ENCODE results near the gene LCP1. TPM values are rescaled to one million over a fixed set of nuclear protein-coding genes. Genes with fewer than 3 reads are reported as not detected.

LCP1 gene
- total RNA-seq, 1 donor from 2014 or later: 371 TPM

DNA sequence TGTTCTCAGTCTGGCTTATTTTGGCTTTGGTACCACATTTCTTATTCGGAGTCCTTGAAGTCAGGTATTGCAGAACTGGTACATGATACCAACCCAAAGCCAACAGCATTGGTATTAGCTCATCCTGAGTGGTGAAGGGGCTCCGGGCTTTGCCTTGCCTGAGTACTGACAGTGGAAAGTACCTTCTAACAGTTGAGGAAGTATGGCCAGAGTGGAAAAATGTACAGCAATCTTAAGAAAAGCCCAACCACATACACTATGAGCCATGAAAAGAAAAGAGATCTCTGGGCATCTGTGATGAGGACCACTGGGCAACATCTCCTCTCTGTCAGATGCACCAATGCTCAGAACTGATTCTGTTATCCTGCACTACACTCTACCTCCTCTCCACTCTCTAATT lies 8.3 kb downstream of the LCP1 start:
- no peaks in the 10 kb centered on the region for H3K27me3 ChIP-seq (ENCODE audit: low read depth)
- TF ChIP-seq, protein P1, sequence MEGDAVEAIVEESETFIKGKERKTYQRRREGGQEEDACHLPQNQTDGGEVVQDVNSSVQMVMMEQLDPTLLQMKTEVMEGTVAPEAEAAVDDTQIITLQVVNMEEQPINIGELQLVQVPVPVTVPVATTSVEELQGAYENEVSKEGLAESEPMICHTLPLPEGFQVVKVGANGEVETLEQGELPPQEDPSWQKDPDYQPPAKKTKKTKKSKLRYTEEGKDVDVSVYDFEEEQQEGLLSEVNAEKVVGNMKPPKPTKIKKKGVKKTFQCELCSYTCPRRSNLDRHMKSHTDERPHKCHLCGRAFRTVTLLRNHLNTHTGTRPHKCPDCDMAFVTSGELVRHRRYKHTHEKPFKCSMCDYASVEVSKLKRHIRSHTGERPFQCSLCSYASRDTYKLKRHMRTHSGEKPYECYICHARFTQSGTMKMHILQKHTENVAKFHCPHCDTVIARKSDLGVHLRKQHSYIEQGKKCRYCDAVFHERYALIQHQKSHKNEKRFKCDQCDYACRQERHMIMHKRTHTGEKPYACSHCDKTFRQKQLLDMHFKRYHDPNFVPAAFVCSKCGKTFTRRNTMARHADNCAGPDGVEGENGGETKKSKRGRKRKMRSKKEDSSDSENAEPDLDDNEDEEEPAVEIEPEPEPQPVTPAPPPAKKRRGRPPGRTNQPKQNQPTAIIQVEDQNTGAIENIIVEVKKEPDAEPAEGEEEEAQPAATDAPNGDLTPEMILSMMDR (IDR thresholded peaks at IDR 0.05): no peak
- DNase-seq: no peak
- intact Hi-C loops (cut with DNase I): no loop called here
- peaks cover 65% of the 10 kb centered on the region for H3K4me1 ChIP-seq
- no peak for ATAC-seq
- H3K27ac ChIP-seq: peak overlapping the region; percentile 9
- H3K9me3 ChIP-seq: no peaks in the 10 kb centered on the region
- no peak overlapping the region for H3K4me3 ChIP-seq
- no peaks in the 10 kb centered on the region for H3K36me3 ChIP-seq

DNA sequence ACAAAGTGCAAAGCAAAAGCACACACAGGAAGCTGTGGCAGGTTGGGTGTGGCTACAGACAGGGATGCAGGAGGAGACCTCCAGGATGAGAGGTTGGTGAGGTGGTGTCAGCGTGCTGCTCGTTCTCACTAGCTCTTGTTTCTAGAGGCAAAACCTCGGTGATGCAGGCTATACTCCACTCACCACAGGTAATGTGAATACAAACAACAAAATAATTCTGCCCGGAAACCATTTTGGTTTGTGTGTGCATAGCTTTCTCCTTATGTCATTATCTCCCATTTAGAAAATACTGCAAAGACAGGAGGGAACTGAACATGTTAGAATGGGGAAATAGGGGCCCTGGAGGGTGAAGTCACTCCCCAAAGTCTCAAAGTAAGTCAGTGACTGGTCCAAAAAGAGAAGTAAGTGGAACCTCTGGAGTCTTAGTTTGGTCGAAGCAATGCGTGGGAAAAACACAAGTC lies 9.4 kb downstream of the LCP1 start:
- DNase-seq: no peak
- intact Hi-C loops (cut with DNase I): no loop called here
- Histone ChIP-seq H3K9me3 (no peaks in the 10 kb centered on the region), H3K27ac (peak overlapping the region; percentile 54), H3K4me3 (peak overlapping the region; percentile 7), H3K4me1 (peaks cover 76% of the 10 kb centered on the region), H3K36me3 (no peaks in the 10 kb centered on the region), H3K27me3 (ENCODE audit: low read depth) (no peaks in the 10 kb centered on the region)
- peak; percentile 52 to 65 for ATAC-seq
- TF ChIP-seq, protein P1 (IDR thresholded peaks at IDR 0.05): no peak

DNA sequence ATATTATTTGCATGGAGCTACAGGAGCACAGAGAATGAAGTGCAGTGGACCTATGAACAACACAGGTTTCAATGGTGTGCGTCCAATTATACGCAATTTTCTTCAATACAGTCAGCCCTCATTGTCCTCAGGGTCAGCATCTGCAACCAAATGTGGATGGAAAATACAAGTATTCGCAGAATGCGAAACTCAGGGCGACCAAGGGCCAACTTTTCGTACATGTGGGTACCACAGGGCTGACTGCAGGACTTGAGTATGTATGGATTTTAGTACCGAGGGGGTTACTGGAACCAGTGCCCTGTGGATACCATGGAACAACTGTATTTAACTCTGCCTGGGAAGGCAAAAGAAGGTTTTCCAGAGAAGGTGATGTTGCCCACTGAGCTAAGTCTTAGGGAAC lies 10.2 kb downstream of the LCP1 start:
- H3K4me1 ChIP-seq: peaks cover 83% of the 10 kb centered on the region
- no peak for ATAC-seq
- no peak overlapping the region for H3K4me3 ChIP-seq

DNA sequence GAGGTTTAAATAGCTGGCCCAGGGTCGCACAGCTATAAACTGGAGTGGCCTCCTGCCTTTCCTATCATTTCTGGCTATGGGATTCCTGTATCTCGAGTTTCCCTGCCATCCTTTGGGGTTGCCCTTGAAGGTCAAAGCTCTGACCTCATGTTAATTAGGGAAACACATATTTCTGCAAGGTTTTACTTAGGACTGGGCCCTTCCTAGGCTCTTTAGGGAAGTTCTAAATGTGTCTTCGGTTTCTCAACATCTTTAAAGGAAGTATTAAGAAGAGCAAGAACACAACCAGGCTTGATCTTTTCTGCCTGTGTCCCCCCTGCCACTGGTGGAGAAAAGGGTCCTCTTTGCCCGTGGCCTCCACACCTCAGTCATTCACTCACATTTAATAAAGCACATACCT lies 10.8 kb downstream of the LCP1 start:
- intact Hi-C loops (cut with DNase I): no loop called here
- no peaks in the 10 kb centered on the region for H3K36me3 ChIP-seq
- no peaks in the 10 kb centered on the region for H3K9me3 ChIP-seq
- DNase-seq (no peak), ATAC-seq (peak; percentile 50 to 60)
- peaks cover 85% of the 10 kb centered on the region for H3K4me1 ChIP-seq
- no peaks in the 10 kb centered on the region for H3K27me3 ChIP-seq (ENCODE audit: low read depth)
- H3K27ac ChIP-seq: peak overlapping the region; percentile 54
- TF ChIP-seq, protein P1 (IDR thresholded peaks at IDR 0.05): no peak
- no peak overlapping the region for H3K4me3 ChIP-seq

More for the DNA sequence above, 10.2 kb downstream of the LCP1 start:
- no peaks in the 10 kb centered on the region for H3K9me3 ChIP-seq
- peak overlapping the region; percentile 54 for H3K27ac ChIP-seq
- no peaks in the 10 kb centered on the region for H3K27me3 ChIP-seq (ENCODE audit: low read depth)
- TF ChIP-seq, protein P1 (IDR thresholded peaks at IDR 0.05): no peak
- DNase-seq: no peak
- intact Hi-C loops (cut with DNase I): no loop called here
- H3K36me3 ChIP-seq: no peaks in the 10 kb centered on the region

DNA sequence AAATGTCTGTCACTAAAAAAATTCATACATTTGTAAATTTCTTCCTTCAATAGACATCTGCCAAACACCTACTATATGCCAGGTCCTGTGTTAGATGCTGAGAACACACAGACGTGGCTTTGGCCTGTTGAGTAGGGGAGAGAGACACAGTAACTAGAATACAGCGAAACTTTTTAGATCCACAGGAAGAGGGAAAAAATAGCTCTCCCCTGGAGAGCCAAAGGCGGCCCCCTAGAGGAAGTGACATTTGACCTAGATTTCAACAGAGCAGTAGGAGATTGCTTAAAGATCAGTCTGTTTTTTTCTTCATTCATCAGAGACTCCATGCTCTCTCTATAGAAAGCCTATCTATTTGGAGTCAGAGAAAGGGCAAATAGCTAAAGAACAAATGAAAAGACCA lies 11.3 kb downstream of the LCP1 start:
- ATAC-seq (no peak), DNase-seq (no peak)
- no peaks in the 10 kb centered on the region for H3K9me3 ChIP-seq
- peaks cover 88% of the 10 kb centered on the region for H3K4me1 ChIP-seq
- H3K36me3 ChIP-seq: no peaks in the 10 kb centered on the region
- H3K4me3 ChIP-seq: no peak overlapping the region
- TF ChIP-seq, protein P1 (IDR thresholded peaks at IDR 0.05): no peak
- intact Hi-C loops (cut with DNase I): no loop called here
- H3K27me3 ChIP-seq (ENCODE audit: low read depth): no peaks in the 10 kb centered on the region
- H3K27ac ChIP-seq: peak overlapping the region; percentile 54

DNA sequence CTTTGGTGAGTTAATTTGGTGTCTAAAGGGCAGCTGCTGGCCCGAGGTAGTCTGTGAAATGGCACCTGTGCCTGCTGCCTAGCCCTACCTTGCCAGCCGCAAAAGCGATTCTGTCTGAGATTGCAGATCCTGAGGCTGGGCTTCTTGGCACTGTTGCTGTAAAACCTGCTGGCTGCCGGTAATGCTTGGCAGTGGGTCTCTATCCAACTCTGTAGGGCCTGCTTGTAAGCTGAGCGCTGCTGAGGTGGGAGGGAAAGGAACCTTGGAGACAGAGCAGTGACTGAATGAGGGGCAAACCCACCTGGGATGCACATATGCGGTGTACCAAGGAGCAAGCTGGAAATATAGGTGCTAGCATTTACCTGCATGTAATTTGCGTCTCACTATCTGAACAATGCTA lies 11.7 kb downstream of the LCP1 start:
- Histone ChIP-seq H3K9me3 (no peaks in the 10 kb centered on the region), H3K4me1 (peaks cover 88% of the 10 kb centered on the region), H3K27me3 (ENCODE audit: low read depth) (no peaks in the 10 kb centered on the region), H3K36me3 (no peaks in the 10 kb centered on the region), H3K4me3 (no peak overlapping the region), H3K27ac (peak overlapping the region; percentile 54)
- ATAC-seq (no peak), DNase-seq (no peak)
- intact Hi-C loops (cut with DNase I): no loop called here
- TF ChIP-seq, protein P1 (IDR thresholded peaks at IDR 0.05): no peak

Measured in lower lobe of right lung (tissue), 2 donors.